Measurements from ENCODE around the gene SAA1. TPM values are rescaled to one million over a fixed set of nuclear protein-coding genes. Genes with fewer than 3 reads are reported as not detected.

SAA1 gene
- total and polyA plus RNA-seq, 9 of the 15 experiments (the other 6 are each of a cell fraction or from before 2014, with no cell fraction given), result 6.3 TPM; not detected in 8

GRCh38 chr11:18271206-18271605 lies 5.1 kb downstream of the SAA1 start:
- peaks cover 9 to 19% of the 10 kb centered on the region in 2 experiments; a peak in 3 of 5 replicates for H3K27me3 ChIP-seq (ENCODE audit: control insufficient read depth in 2 of 2, insufficient read depth in 2 of 2, low read length in 2 of 2)
- TF ChIP-seq ZNF347 (CRISPR knock-in tag; IDR thresholded peaks at IDR 0.05; ENCODE audit: low read depth) (no peak), PKNOX1 (IDR thresholded peaks at IDR 0.05) (no peak)
- H3K9me3 ChIP-seq (replicated peaks; ENCODE audit: control insufficient read depth, insufficient read depth, low read depth, low read length), result no peaks in the 10 kb centered on the region
- ChIA-PET POLR2A (no interaction called here), CTCF (ENCODE audit: low intra/inter-chr PET ratio) (no interaction called here)
- 2% methylated on average over 4 of the region's 4 CpGs for WGBS (ENCODE audit: insufficient coverage, low coverage, missing lambda C conversion rate)
- no peak overlapping the region for H3K4me2 ChIP-seq (ENCODE audit: insufficient read depth, low read length)
- no peak overlapping the region for H3K4me3 ChIP-seq
- no peak overlapping the region for H3K27ac ChIP-seq (ENCODE audit: extremely low read depth, low read depth, low read length)
- intact Hi-C loops (cut with micrococcal nuclease) (no loop called here), in situ Hi-C loops (cut with MboI) (no loop called here)
- no peaks in the 10 kb centered on the region for H3K79me2 ChIP-seq (ENCODE audit: control insufficient read depth, insufficient read depth, low read length)
- no peak for DNase-seq (ENCODE audit: extremely low read depth in 1 of 4, low spot score in 3 of 4)
- no peaks in the 10 kb centered on the region for H4K20me1 ChIP-seq (replicated peaks; ENCODE audit: control insufficient read depth, insufficient read depth, low read length)
- no peaks in the 10 kb centered on the region for H3K36me3 ChIP-seq (ENCODE audit: control insufficient read depth, insufficient read depth, low read length)
- ATAC-seq, result no peak
- no peaks in the 10 kb centered on the region; a peak in 1 of 5 replicates for H3K4me1 ChIP-seq (replicated peaks in 1 of 2; ENCODE audit: control insufficient read depth in 2 of 2, insufficient read depth in 2 of 2, low read length in 2 of 2)
- H2AFZ ChIP-seq (ENCODE audit: low read depth, low read length), result no peak overlapping the region
- H3K9me1 ChIP-seq (ENCODE audit: control insufficient read depth, insufficient read depth, low read length), result no peaks in the 10 kb centered on the region
- BruUV-seq (replicated peaks), result no TSS peak
- no peak for FAIRE-seq
- no peak overlapping the region for H3K9ac ChIP-seq (ENCODE audit: insufficient read depth in 1 of 2, low read depth in 2 of 2, low read length in 2 of 2)

DNA sequence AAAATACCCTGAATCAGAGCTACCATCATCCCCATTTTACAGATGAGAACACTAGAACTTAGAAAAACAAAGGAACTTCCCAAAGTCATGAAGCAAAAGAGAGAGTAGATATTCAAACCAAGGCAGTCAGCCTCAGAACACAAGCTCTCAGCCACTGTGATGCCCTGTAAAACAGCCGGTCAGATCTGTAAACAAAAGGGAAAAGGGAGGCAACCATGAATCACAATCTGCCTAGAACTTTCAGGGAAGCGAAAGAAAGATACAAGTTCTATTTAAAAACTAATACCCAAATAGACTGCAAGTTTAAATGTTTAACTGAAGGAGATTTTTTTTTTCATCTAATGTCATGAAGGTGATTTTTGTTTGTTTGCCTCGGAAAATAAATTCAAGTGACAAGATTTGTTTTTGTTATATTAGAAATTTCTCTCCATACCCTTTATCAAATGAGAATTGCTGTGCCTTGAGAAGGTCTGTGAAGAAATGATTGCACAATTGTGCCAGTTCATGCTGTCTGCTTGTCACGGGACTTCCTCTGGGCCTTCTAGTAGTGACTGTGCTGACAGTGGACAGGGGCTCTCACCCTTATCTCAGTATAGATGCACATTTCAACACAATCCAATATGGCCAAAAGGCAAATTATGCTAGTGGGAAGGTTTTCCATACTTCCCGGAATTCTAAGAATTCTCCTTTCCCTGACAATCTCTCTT lies 11.7 kb downstream of the SAA1 start:
- H3K4me1 ChIP-seq (replicated peaks in 1 of 2; ENCODE audit: control insufficient read depth in 2 of 2, insufficient read depth in 2 of 2, low read length in 2 of 2), result no peaks in the 10 kb centered on the region
- FAIRE-seq (no peak), DNase-seq (ENCODE audit: extremely low read depth in 1 of 4, low spot score in 3 of 4) (peak in 1 of 4 experiments; percentile 8), ATAC-seq (peak; percentile 60; the same call in 2 of the 3 replicates)
- H3K79me2 ChIP-seq (ENCODE audit: control insufficient read depth, insufficient read depth, low read length), result no peaks in the 10 kb centered on the region
- POLR2A ChIA-PET, result interaction anchor here (0.6 kb wide), 1 partner anchor 249 kb away, joined by 3 read pairs; no protein-coding TSS in a partner anchor
- no peaks in the 10 kb centered on the region for H3K27me3 ChIP-seq (ENCODE audit: control insufficient read depth in 2 of 2, insufficient read depth in 2 of 2, low read length in 2 of 2)
- H4K20me1 ChIP-seq (replicated peaks; ENCODE audit: control insufficient read depth, insufficient read depth, low read length), result no peaks in the 10 kb centered on the region
- no peak overlapping the region for H3K9ac ChIP-seq (ENCODE audit: insufficient read depth in 1 of 2, low read depth in 2 of 2, low read length in 2 of 2)
- in situ Hi-C loops (cut with MboI) (no loop called here), intact Hi-C loops (cut with micrococcal nuclease) (no loop called here)
- 63% methylated on average over 5 of the region's 5 CpGs for WGBS (ENCODE audit: insufficient coverage, low coverage, missing lambda C conversion rate)
- no peaks in the 10 kb centered on the region for H3K9me3 ChIP-seq (replicated peaks; ENCODE audit: control insufficient read depth, insufficient read depth, low read depth, low read length)
- peaks cover 35% of the 10 kb centered on the region; the same call in 2 of the 3 replicates for H3K36me3 ChIP-seq (ENCODE audit: control insufficient read depth, insufficient read depth, low read length)
- CTCF ChIA-PET (ENCODE audit: low intra/inter-chr PET ratio), result no interaction called here
- H3K9me1 ChIP-seq (ENCODE audit: control insufficient read depth, insufficient read depth, low read length), result no peaks in the 10 kb centered on the region
- H3K27ac ChIP-seq (ENCODE audit: extremely low read depth, low read depth, low read length), result no peak overlapping the region
- H3K4me3 ChIP-seq, result no peak overlapping the region
- no peak overlapping the region for H3K4me2 ChIP-seq (ENCODE audit: insufficient read depth, low read length)
- BruUV-seq (replicated peaks), result no TSS peak
- H2AFZ ChIP-seq (ENCODE audit: low read depth, low read length), result no peak overlapping the region
- TF ChIP-seq RBM25 (IDR thresholded peaks at IDR 0.05; ENCODE audit: low read depth, low read length, severe bottlenecking) (peak; percentile 19), CEBPB (tag; IDR thresholded peaks at IDR 0.05) (peak; percentile 92), ZBTB9 (CRISPR knock-in tag; IDR thresholded peaks at IDR 0.05) (no peak), RBM34 (IDR thresholded peaks at IDR 0.05; ENCODE audit: borderline replicate concordance, insufficient read depth, low read length) (no peak), SRF (CRISPR knock-in tag; IDR thresholded peaks at IDR 0.05) (no peak), BHLHE40 (IDR thresholded peaks at IDR 0.05; ENCODE audit: low read length) (peak; percentile 66), CEBPG (CRISPR knock-in tag; IDR thresholded peaks at IDR 0.05) (0 out of 2 replicates have a peak, but pooled peaks have one; percentile 11), CEBPG (tag; conservative IDR thresholded peaks at IDR 0.05 in 1 of 2, IDR thresholded peaks at IDR 0.05 in 1 of 2) (peak; percentile 20 to 64; a peak in 3 of 4 replicates), ZNF24 (IDR thresholded peaks at IDR 0.05) (peak; percentile 76), NR2F6 (CRISPR knock-in tag; IDR thresholded peaks at IDR 0.05) (no peak), XRCC3 (IDR thresholded peaks at IDR 0.05) (no peak)

Data from K562 (cell line).